Sciatic nerve (tissue), 2 donors: ENCODE measurements around the gene CUL4A. TPM values are rescaled to one million over a fixed set of nuclear protein-coding genes. Genes with fewer than 3 reads are reported as not detected.
"Not testable (repeated sequence)": the region's sequence is repeated elsewhere in the genome, so short reads cannot be mapped to it uniquely, and the experiment has no call there.

Experiments used
- ATAC-seq: fragments of 200-7000 bp; cut with Tn5 transposase; one replicate; pipeline ENCODE4 v1.9.1; 2020; ENCODE audit warnings: mild to moderate bottlenecking, moderate library complexity
- DNase-seq: peaks from one replicate; pipeline ENCODE4 v3.0.0-alpha.2; 2020; ENCODE audit warnings: low spot score
- intact Hi-C: fragments of 100-400 bp; cut with DNase I; formaldehyde crosslinking; loops from one replicate; pipeline ENCODE4 v1.14.2; 2022
- total RNA-seq: library from RNA; stranded (reverse); fragmentation: NEBNext Ultra II Directional; extraction: Animal tissue kit (Norgen Biotek cat#: 25700); gene quantifications from one replicate; pipeline ENCODE4 v1.2.1, GENCODE V29; 2021
- donor health status: DM: no; HTN: no; CAD: no.
- donor health status: DM: no; HTN: no; CAD: no.

CUL4A gene
- total RNA-seq, result 62.3 TPM

GRCh38 chr13:113209336-113209758 lies at the start of gene CUL4A:
CUL4A (plus strand) TSS chr13:113209613; CDS start chr13:113209628, 15 bp downstream.
- intact Hi-C loops, result no loop called here
- ATAC-seq, result peak; percentile 76
- peak; percentile 89 for DNase-seq

- ATAC-seq, result no peak
- DNase-seq, result no peak
- intact Hi-C loops, result no loop called here
Measured at GRCh38 chr13:113159701-113160100, 49.7 kb upstream of the CUL4A start.

GRCh38 chr13:113160983-113161382 lies 48.4 kb upstream of the CUL4A start:
- intact Hi-C loops, result no loop called here
- ATAC-seq (no peak), DNase-seq (no peak)

GRCh38 chr13:113161433-113161832 lies 48.0 kb upstream of the CUL4A start:
- intact Hi-C loops, result no loop called here
- no peak for ATAC-seq
- no peak for DNase-seq

- DNase-seq, intact Hi-C loops, ATAC-seq: not testable (repeated sequence)
Measured at GRCh38 chr13:113161975-113162374, 47.4 kb upstream of the CUL4A start.

GRCh38 chr13:113162783-113163685 lies 46.4 kb upstream of the CUL4A start:
- intact Hi-C loops, result no loop called here

GRCh38 chr13:113164492-113164891 lies 44.9 kb upstream of the CUL4A start:
- ATAC-seq (no peak), DNase-seq (no peak)
- intact Hi-C loops, result no loop called here

More at GRCh38 chr13:113162783-113163685, 46.4 kb upstream of the CUL4A start:
- no peak for ATAC-seq
- no peak for DNase-seq

GRCh38 chr13:113166266-113166665 lies 43.1 kb upstream of the CUL4A start:
- ATAC-seq, result no peak
- intact Hi-C loops, result no loop called here
- no peak for DNase-seq

GRCh38 chr13:113166681-113167080 lies 42.7 kb upstream of the CUL4A start:
- ATAC-seq (no peak), DNase-seq (no peak)
- intact Hi-C loops, result no loop called here

- intact Hi-C loops, result no loop called here
- ATAC-seq (no peak), DNase-seq (no peak)
Measured at GRCh38 chr13:113167155-113167554, 42.3 kb upstream of the CUL4A start.

- DNase-seq, result no peak
- intact Hi-C loops, result no loop called here
- ATAC-seq, result no peak
Measured at GRCh38 chr13:113167575-113167974, 41.8 kb upstream of the CUL4A start.

- ATAC-seq (no peak), DNase-seq (no peak)
- intact Hi-C loops, result no loop called here
Measured at GRCh38 chr13:113168211-113168610, 41.2 kb upstream of the CUL4A start.

- ATAC-seq, result no peak
- intact Hi-C loops, result no loop called here
- no peak for DNase-seq
Measured at GRCh38 chr13:113169277-113170272, 39.8 kb upstream of the CUL4A start.

- intact Hi-C loops, result no loop called here
- DNase-seq (no peak), ATAC-seq (no peak)
Measured at GRCh38 chr13:113170511-113170910, 38.9 kb upstream of the CUL4A start.

GRCh38 chr13:113171250-113172125 lies 37.9 kb upstream of the CUL4A start:
- intact Hi-C loops, result no loop called here
- no peak for DNase-seq
- no peak for ATAC-seq

- DNase-seq (no peak), ATAC-seq (no peak)
- intact Hi-C loops, result no loop called here
Measured at GRCh38 chr13:113172419-113172926, 36.9 kb upstream of the CUL4A start.

GRCh38 chr13:113176280-113176679 lies 33.1 kb upstream of the CUL4A start:
- ATAC-seq (no peak), DNase-seq (no peak)
- intact Hi-C loops, result no loop called here

GRCh38 chr13:113176822-113177221 lies 32.6 kb upstream of the CUL4A start:
- DNase-seq (no peak), ATAC-seq (no peak)
- intact Hi-C loops, result no loop called here
